ENCODE results near the gene RHOJ. TPM values are rescaled to one million over a fixed set of nuclear protein-coding genes. Genes with fewer than 3 reads are reported as not detected.
"Not testable (repeated sequence)": the region's sequence is repeated elsewhere in the genome, so short reads cannot be mapped to it uniquely, and the experiment has no call there.

Gene RHOJ
- not detected for total RNA-seq

DNA sequence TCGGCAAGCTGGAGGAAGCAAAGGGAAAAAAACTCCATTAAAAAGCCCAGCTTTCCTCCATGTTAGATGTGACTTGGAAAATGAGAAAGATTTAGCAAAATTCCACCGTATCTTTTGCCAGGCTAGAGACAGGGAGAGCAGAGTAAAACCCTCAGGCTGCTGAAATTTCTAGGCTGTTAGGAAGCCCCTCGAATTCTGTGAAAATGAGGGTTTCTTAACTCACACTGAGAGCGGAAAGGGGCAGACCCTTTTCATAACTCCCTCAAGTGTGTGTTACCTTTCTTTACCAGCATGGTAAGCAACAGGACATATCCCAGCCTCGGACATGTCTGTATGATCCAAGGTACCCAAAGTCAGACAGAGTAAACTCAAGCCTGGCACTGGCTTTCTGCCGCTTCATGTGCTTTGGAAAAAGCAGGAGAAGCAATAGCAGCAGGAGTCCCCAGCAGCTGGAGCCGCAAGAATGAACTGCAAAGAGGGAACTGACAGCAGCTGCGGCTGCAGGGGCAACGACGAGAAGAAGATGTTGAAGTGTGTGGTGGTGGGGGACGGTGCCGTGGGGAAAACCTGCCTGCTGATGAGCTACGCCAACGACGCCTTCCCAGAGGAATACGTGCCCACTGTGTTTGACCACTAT is at the start of gene RHOJ:
RHOJ (plus strand) TSS at position 37 of the 637 bp plus-strand sequence; CDS start at position 464, 427 bp downstream.
- no peak for DNase-seq
- Mint-ChIP-seq H3K4me1 (ENCODE audit: low read depth) (no peaks in the 10 kb centered on the region), H3K27ac (no peak within 1 kb of the TSS), H3K36me3 (ENCODE audit: low read depth) (no peaks in the 10 kb centered on the region), H3K4me3 (no peak within 1 kb of the TSS), H3K9me3 (no peaks in the 10 kb centered on the region), H3K27me3 (ENCODE audit: low read depth) (peaks cover 3% of the 10 kb centered on the region)
- intact Hi-C loops (cut with micrococcal nuclease): no loop called here
- CTCF ChIA-PET: no interaction called here

- no peak overlapping the region for H3K4me3 Mint-ChIP-seq
- intact Hi-C loops (cut with micrococcal nuclease): no loop called here
- H3K4me1 Mint-ChIP-seq (ENCODE audit: low read depth): no peaks in the 10 kb centered on the region
- peaks cover 3% of the 10 kb centered on the region for H3K27me3 Mint-ChIP-seq (ENCODE audit: low read depth)
- CTCF ChIA-PET: no interaction called here
- no peak overlapping the region for H3K27ac Mint-ChIP-seq
- H3K36me3 Mint-ChIP-seq (ENCODE audit: low read depth): no peaks in the 10 kb centered on the region
- DNase-seq: no peak
- no peaks in the 10 kb centered on the region for H3K9me3 Mint-ChIP-seq
Measured at GRCh38 chr14:63155511-63156185, 48.6 kb upstream of the RHOJ start.

GRCh38 chr14:63157195-63157594 is 47.0 kb upstream of the RHOJ start:
- Mint-ChIP-seq H3K9me3 (no peaks in the 10 kb centered on the region), H3K4me1 (ENCODE audit: low read depth) (no peaks in the 10 kb centered on the region), H3K4me3 (no peak overlapping the region), H3K36me3 (ENCODE audit: low read depth) (no peaks in the 10 kb centered on the region), H3K27ac (no peak overlapping the region), H3K27me3 (ENCODE audit: low read depth) (peaks cover 3% of the 10 kb centered on the region)
- CTCF ChIA-PET: no interaction called here
- intact Hi-C loops (cut with micrococcal nuclease): no loop called here
- DNase-seq: no peak

- H3K9me3 Mint-ChIP-seq: no peaks in the 10 kb centered on the region
- H3K4me1 Mint-ChIP-seq (ENCODE audit: low read depth): no peaks in the 10 kb centered on the region
- CTCF ChIA-PET: no interaction called here
- H3K27ac Mint-ChIP-seq: no peak overlapping the region
- no peak overlapping the region for H3K4me3 Mint-ChIP-seq
- intact Hi-C loops (cut with micrococcal nuclease): no loop called here
- no peak for DNase-seq
- H3K36me3 Mint-ChIP-seq (ENCODE audit: low read depth): no peaks in the 10 kb centered on the region
- no peaks in the 10 kb centered on the region for H3K27me3 Mint-ChIP-seq (ENCODE audit: low read depth)
Measured at GRCh38 chr14:63163306-63163705, 40.9 kb upstream of the RHOJ start.

DNA sequence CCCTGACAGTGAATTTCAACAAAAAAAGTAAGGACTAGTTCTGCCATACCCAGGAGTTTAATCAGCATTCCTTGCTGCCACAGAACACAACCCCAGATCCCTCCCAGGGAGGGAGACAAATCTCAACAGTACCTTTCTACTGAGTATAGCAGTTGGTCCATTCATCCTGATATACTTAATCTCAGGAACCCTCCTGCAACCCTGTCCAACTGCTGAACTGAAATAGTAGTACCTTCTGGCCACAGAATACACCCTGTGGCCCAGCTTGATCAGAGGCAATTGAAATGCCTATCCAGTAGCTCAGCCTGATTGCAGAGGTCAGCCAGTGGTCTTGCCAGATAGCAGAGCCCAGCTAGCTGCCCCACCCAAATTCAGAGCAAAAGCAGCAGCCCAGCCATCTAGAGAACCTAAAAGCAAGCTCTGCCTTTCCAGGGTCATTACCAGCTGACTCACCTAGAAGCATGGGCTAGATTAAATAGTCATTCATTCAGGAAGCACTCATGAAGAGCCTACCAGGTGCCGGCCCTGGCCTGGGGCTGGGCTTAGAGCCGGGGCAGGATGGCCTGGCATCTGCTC is 40.0 kb upstream of the RHOJ start:
- Mint-ChIP-seq H3K36me3 (ENCODE audit: low read depth) (no peaks in the 10 kb centered on the region), H3K27me3 (ENCODE audit: low read depth) (no peaks in the 10 kb centered on the region), H3K4me1 (ENCODE audit: low read depth) (no peaks in the 10 kb centered on the region), H3K27ac (no peak overlapping the region), H3K4me3 (no peak overlapping the region), H3K9me3 (no peaks in the 10 kb centered on the region)
- no peak for DNase-seq
- intact Hi-C loops (cut with micrococcal nuclease): no loop called here
- CTCF ChIA-PET: no interaction called here

- H3K27ac Mint-ChIP-seq; H3K9me3 Mint-ChIP-seq; intact Hi-C loops (cut with micrococcal nuclease); DNase-seq; H3K27me3 Mint-ChIP-seq (ENCODE audit: low read depth); H3K36me3 Mint-ChIP-seq (ENCODE audit: low read depth); H3K4me1 Mint-ChIP-seq (ENCODE audit: low read depth); CTCF ChIA-PET; H3K4me3 Mint-ChIP-seq: not testable (repeated sequence)
Measured at GRCh38 chr14:63165267-63165666, 39.0 kb upstream of the RHOJ start.

GRCh38 chr14:63167044-63167443 is 37.2 kb upstream of the RHOJ start:
- no peak for DNase-seq
- Mint-ChIP-seq H3K9me3 (no peaks in the 10 kb centered on the region), H3K36me3 (ENCODE audit: low read depth) (no peaks in the 10 kb centered on the region), H3K27ac (no peak overlapping the region), H3K4me3 (no peak overlapping the region), H3K27me3 (ENCODE audit: low read depth) (peaks cover 4% of the 10 kb centered on the region), H3K4me1 (ENCODE audit: low read depth) (no peaks in the 10 kb centered on the region)
- CTCF ChIA-PET: no interaction called here
- intact Hi-C loops (cut with micrococcal nuclease): no loop called here

DNA sequence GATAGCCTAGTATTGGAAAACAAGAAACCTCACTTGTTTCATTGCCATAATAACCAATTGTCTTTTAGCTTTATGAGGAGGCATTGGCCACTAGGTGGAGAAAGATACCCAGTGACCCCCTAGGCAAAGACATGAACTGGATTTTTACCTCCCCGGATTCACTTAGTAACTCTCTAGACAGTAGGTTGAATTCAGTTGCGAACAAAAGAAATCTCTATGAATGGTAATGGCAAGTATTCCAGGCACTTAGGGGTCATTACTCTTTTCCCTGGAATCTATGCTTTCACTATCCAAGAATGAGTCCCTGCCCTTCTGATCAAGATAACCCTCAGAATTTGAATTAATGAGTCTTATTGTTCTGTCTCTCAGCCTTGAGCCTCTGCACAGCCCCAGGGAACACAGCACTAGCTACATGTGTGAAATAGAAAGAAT is 29.5 kb upstream of the RHOJ start:
- Mint-ChIP-seq H3K4me3 (no peak overlapping the region), H3K36me3 (ENCODE audit: low read depth) (no peaks in the 10 kb centered on the region), H3K27ac (no peak overlapping the region), H3K9me3 (no peaks in the 10 kb centered on the region), H3K27me3 (ENCODE audit: low read depth) (peaks cover 4% of the 10 kb centered on the region), H3K4me1 (ENCODE audit: low read depth) (no peaks in the 10 kb centered on the region)
- CTCF ChIA-PET: interaction anchor here (1.0 kb wide), 1 partner anchor 102 kb away, joined by 5 read pairs; no protein-coding TSS in a partner anchor
- DNase-seq: peak; percentile 11
- intact Hi-C loops (cut with micrococcal nuclease): loop anchor here (1.0 kb wide), 1 partner anchor 102 kb away; no protein-coding TSS in a partner anchor

GRCh38 chr14:63175531-63175930 is 28.7 kb upstream of the RHOJ start:
- Mint-ChIP-seq H3K9me3 (no peaks in the 10 kb centered on the region), H3K36me3 (ENCODE audit: low read depth) (no peaks in the 10 kb centered on the region), H3K27me3 (ENCODE audit: low read depth) (peaks cover 4% of the 10 kb centered on the region), H3K4me3 (no peak overlapping the region), H3K4me1 (ENCODE audit: low read depth) (no peaks in the 10 kb centered on the region), H3K27ac (no peak overlapping the region)
- CTCF ChIA-PET: no interaction called here
- intact Hi-C loops (cut with micrococcal nuclease): no loop called here
- no peak for DNase-seq

GRCh38 chr14:63178912-63179311 is 25.3 kb upstream of the RHOJ start:
- intact Hi-C loops (cut with micrococcal nuclease): no loop called here
- CTCF ChIA-PET: no interaction called here
- H3K9me3 Mint-ChIP-seq: no peaks in the 10 kb centered on the region

GRCh38 chr14:63179383-63179782 is 24.9 kb upstream of the RHOJ start:
- H3K4me1 Mint-ChIP-seq (ENCODE audit: low read depth): no peaks in the 10 kb centered on the region
- H3K36me3 Mint-ChIP-seq (ENCODE audit: low read depth): no peaks in the 10 kb centered on the region
- intact Hi-C loops (cut with micrococcal nuclease): no loop called here
- no peaks in the 10 kb centered on the region for H3K9me3 Mint-ChIP-seq
- H3K4me3 Mint-ChIP-seq: no peak overlapping the region
- CTCF ChIA-PET: no interaction called here
- no peak overlapping the region for H3K27ac Mint-ChIP-seq
- DNase-seq: no peak
- H3K27me3 Mint-ChIP-seq (ENCODE audit: low read depth): peaks cover 5% of the 10 kb centered on the region

More at GRCh38 chr14:63178912-63179311, 25.3 kb upstream of the RHOJ start:
- Mint-ChIP-seq H3K27me3 (ENCODE audit: low read depth) (peaks cover 5% of the 10 kb centered on the region), H3K4me1 (ENCODE audit: low read depth) (no peaks in the 10 kb centered on the region), H3K4me3 (no peak overlapping the region), H3K27ac (no peak overlapping the region), H3K36me3 (ENCODE audit: low read depth) (no peaks in the 10 kb centered on the region)
- DNase-seq: no peak

GRCh38 chr14:63180011-63180410 is 24.2 kb upstream of the RHOJ start:
- H3K4me1 Mint-ChIP-seq (ENCODE audit: low read depth): no peaks in the 10 kb centered on the region
- H3K27me3 Mint-ChIP-seq (ENCODE audit: low read depth): peaks cover 5% of the 10 kb centered on the region
- no peaks in the 10 kb centered on the region for H3K9me3 Mint-ChIP-seq
- no peaks in the 10 kb centered on the region for H3K36me3 Mint-ChIP-seq (ENCODE audit: low read depth)
- CTCF ChIA-PET: no interaction called here
- intact Hi-C loops (cut with micrococcal nuclease): no loop called here
- no peak overlapping the region for H3K4me3 Mint-ChIP-seq
- no peak for DNase-seq
- no peak overlapping the region for H3K27ac Mint-ChIP-seq

DNA sequence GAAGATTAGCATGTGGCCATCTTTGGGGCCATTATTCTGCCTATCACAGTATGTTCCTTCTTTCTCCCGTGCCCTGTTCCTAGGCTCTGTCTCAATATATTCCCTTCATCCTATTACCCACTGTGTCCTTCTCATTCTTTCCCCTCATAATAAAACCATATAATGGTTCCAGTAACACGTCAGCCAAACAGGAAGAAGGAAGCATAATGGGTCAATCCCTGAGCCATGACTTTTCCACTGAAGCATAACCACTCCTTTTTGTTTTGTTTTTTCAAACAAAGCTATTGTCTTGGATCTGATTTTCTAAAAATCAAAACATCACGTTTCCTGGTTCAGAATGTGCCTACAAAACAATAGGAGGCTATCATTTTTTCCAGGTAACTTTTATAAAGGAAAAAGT is 21.3 kb upstream of the RHOJ start:
- Mint-ChIP-seq H3K27ac (no peak overlapping the region), H3K4me3 (no peak overlapping the region), H3K4me1 (ENCODE audit: low read depth) (no peaks in the 10 kb centered on the region), H3K9me3 (no peaks in the 10 kb centered on the region), H3K27me3 (ENCODE audit: low read depth) (peaks cover 10% of the 10 kb centered on the region), H3K36me3 (ENCODE audit: low read depth) (no peaks in the 10 kb centered on the region)
- DNase-seq: no peak
- intact Hi-C loops (cut with micrococcal nuclease): no loop called here
- CTCF ChIA-PET: no interaction called here
